ENCODE results near the gene GSAP. TPM values are rescaled to one million over a fixed set of nuclear protein-coding genes. Genes with fewer than 3 reads are reported as not detected.

Gene GSAP
- total and polyA plus RNA-seq, 9 of the 15 experiments (the other 6 are each of a cell fraction or from before 2014, with no cell fraction given) = 0.13 TPM; not detected in 8

DNA sequence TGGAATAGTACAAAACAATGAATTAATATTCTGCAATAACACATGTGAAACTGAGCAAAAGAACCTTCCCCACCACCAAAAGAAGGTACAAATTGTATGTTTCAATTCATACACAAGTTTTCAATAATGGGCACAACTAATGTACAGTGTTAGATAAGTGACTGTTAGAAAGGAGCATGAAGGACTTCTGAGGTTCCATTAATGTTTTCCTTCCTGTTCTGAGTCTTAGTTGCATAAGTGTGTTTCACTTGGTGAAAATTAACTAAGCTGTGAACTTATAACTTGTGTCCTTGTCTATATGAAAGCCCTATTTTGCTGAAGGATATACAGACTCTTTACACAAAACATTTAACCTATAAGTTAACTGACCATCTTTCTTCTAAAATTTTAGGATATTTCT is 8.2 kb downstream of the GSAP start (continued):
- TF ChIP-seq, protein P1, sequence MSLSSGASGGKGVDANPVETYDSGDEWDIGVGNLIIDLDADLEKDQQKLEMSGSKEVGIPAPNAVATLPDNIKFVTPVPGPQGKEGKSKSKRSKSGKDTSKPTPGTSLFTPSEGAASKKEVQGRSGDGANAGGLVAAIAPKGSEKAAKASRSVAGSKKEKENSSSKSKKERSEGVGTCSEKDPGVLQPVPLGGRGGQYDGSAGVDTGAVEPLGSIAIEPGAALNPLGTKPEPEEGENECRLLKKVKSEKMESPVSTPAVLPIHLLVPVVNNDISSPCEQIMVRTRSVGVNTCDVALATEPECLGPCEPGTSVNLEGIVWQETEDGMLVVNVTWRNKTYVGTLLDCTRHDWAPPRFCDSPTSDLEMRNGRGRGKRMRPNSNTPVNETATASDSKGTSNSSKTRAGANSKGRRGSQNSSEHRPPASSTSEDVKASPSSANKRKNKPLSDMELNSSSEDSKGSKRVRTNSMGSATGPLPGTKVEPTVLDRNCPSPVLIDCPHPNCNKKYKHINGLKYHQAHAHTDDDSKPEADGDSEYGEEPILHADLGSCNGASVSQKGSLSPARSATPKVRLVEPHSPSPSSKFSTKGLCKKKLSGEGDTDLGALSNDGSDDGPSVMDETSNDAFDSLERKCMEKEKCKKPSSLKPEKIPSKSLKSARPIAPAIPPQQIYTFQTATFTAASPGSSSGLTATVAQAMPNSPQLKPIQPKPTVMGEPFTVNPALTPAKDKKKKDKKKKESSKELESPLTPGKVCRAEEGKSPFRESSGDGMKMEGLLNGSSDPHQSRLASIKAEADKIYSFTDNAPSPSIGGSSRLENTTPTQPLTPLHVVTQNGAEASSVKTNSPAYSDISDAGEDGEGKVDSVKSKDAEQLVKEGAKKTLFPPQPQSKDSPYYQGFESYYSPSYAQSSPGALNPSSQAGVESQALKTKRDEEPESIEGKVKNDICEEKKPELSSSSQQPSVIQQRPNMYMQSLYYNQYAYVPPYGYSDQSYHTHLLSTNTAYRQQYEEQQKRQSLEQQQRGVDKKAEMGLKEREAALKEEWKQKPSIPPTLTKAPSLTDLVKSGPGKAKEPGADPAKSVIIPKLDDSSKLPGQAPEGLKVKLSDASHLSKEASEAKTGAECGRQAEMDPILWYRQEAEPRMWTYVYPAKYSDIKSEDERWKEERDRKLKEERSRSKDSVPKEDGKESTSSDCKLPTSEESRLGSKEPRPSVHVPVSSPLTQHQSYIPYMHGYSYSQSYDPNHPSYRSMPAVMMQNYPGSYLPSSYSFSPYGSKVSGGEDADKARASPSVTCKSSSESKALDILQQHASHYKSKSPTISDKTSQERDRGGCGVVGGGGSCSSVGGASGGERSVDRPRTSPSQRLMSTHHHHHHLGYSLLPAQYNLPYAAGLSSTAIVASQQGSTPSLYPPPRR (CRISPR knock-in tag; IDR thresholded peaks at IDR 0.05; ENCODE audit: borderline replicate concordance) = no peak
- no peak for TF ChIP-seq SMARCE1 (IDR thresholded peaks at IDR 0.05)
- no peak for TF ChIP-seq ZBTB17 (CRISPR knock-in tag; IDR thresholded peaks at IDR 0.05)

DNA sequence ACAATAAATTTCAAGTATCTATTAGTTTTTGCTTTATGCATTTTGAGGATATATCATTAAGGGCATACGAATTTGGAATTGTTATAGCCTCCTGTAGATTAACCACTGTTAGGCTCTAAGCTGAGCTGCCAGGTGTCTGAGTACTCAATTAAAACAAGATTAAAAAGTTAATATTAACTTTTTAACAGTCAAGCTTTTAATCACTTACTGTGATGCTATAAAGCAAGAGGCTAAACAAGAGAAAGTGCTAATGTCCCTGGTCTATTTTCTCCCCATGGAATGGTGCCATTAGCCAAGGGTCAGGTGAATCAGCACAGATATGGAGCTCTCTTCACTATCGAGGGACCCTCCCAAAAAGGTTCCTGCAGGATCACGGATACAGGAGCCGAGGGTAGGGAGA is 9.7 kb downstream of the GSAP start:
- Histone ChIP-seq H3K36me3 (ENCODE audit: control insufficient read depth, insufficient read depth, low read length) (no peaks in the 10 kb centered on the region), H3K9ac (ENCODE audit: insufficient read depth in 1 of 2, low read depth in 2 of 2, low read length in 2 of 2) (no peak overlapping the region), H2AFZ (ENCODE audit: low read depth, low read length) (no peak overlapping the region), H3K9me3 (replicated peaks; ENCODE audit: control insufficient read depth, insufficient read depth, low read depth, low read length) (no peaks in the 10 kb centered on the region), H4K20me1 (replicated peaks; ENCODE audit: control insufficient read depth, insufficient read depth, low read length) (no peaks in the 10 kb centered on the region), H3K9me1 (ENCODE audit: control insufficient read depth, insufficient read depth, low read length) (no peaks in the 10 kb centered on the region), H3K27ac (ENCODE audit: extremely low read depth, low read depth, low read length) (no peak overlapping the region), H3K4me3 (no peak overlapping the region), H3K27me3 (ENCODE audit: control insufficient read depth in 2 of 2, insufficient read depth in 2 of 2, low read length in 2 of 2) (peaks cover 0 to 19% of the 10 kb centered on the region in 2 experiments; a peak in 3 of 5 replicates), H3K4me2 (ENCODE audit: insufficient read depth, low read length) (no peak overlapping the region), H3K4me1 (replicated peaks in 1 of 2; ENCODE audit: control insufficient read depth in 2 of 2, insufficient read depth in 2 of 2, low read length in 2 of 2) (no peaks in the 10 kb centered on the region), H3K79me2 (ENCODE audit: control insufficient read depth, insufficient read depth, low read length) (no peaks in the 10 kb centered on the region)
- BruUV-seq (replicated peaks) = no TSS peak
- intact Hi-C loops (cut with micrococcal nuclease) = no loop called here
- in situ Hi-C loops (cut with MboI) = no loop called here
- DNase-seq (ENCODE audit: extremely low read depth in 1 of 4, low spot score in 3 of 4) (no peak), FAIRE-seq (no peak), ATAC-seq (no peak)
- 0% methylated on average over 4 of the region's 4 CpGs for WGBS (ENCODE audit: insufficient coverage, low coverage, missing lambda C conversion rate)
- ChIA-PET POLR2A (interaction anchor here (0.5 to 1.2 kb wide), 2 partner anchors 12 to 184 kb away, joined by 3 read pairs; no protein-coding TSS in a partner anchor), CTCF (ENCODE audit: low intra/inter-chr PET ratio) (no interaction called here)
- TF ChIP-seq NBN (IDR thresholded peaks at IDR 0.05; ENCODE audit: low read depth) (no peak), ZNF274 (IDR thresholded peaks at IDR 0.05; ENCODE audit: borderline replicate concordance, low read depth, low read length) (no peak), HDAC6 (IDR thresholded peaks at IDR 0.05; ENCODE audit: low read depth, low read length) (no peak), U2AF2 (optimal IDR thresholded peaks at IDR 0.05; ENCODE audit: low read depth, low read length) (no peak), MCM3 (IDR thresholded peaks at IDR 0.05) (no peak), POLR2AphosphoS5 (IDR thresholded peaks at IDR 0.05; ENCODE audit: control insufficient read depth, insufficient read depth, low read depth, low read length) (no peak), PHF21A (IDR thresholded peaks at IDR 0.05; ENCODE audit: borderline replicate concordance, low read depth) (no peak)
- TF ChIP-seq, protein P2, sequence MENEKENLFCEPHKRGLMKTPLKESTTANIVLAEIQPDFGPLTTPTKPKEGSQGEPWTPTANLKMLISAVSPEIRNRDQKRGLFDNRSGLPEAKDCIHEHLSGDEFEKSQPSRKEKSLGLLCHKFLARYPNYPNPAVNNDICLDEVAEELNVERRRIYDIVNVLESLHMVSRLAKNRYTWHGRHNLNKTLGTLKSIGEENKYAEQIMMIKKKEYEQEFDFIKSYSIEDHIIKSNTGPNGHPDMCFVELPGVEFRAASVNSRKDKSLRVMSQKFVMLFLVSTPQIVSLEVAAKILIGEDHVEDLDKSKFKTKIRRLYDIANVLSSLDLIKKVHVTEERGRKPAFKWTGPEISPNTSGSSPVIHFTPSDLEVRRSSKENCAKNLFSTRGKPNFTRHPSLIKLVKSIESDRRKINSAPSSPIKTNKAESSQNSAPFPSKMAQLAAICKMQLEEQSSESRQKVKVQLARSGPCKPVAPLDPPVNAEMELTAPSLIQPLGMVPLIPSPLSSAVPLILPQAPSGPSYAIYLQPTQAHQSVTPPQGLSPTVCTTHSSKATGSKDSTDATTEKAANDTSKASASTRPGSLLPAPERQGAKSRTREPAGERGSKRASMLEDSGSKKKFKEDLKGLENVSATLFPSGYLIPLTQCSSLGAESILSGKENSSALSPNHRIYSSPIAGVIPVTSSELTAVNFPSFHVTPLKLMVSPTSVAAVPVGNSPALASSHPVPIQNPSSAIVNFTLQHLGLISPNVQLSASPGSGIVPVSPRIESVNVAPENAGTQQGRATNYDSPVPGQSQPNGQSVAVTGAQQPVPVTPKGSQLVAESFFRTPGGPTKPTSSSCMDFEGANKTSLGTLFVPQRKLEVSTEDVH (IDR thresholded peaks at IDR 0.05; ENCODE audit: low read depth, partially characterized antibody) = no peak
- TF ChIP-seq, protein P3, sequence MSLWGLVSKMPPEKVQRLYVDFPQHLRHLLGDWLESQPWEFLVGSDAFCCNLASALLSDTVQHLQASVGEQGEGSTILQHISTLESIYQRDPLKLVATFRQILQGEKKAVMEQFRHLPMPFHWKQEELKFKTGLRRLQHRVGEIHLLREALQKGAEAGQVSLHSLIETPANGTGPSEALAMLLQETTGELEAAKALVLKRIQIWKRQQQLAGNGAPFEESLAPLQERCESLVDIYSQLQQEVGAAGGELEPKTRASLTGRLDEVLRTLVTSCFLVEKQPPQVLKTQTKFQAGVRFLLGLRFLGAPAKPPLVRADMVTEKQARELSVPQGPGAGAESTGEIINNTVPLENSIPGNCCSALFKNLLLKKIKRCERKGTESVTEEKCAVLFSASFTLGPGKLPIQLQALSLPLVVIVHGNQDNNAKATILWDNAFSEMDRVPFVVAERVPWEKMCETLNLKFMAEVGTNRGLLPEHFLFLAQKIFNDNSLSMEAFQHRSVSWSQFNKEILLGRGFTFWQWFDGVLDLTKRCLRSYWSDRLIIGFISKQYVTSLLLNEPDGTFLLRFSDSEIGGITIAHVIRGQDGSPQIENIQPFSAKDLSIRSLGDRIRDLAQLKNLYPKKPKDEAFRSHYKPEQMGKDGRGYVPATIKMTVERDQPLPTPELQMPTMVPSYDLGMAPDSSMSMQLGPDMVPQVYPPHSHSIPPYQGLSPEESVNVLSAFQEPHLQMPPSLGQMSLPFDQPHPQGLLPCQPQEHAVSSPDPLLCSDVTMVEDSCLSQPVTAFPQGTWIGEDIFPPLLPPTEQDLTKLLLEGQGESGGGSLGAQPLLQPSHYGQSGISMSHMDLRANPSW (CRISPR knock-in tag; IDR thresholded peaks at IDR 0.05) = no peak
